GM19452 (cell line): ENCODE data around the gene FAM118A.
"Not testable (repeated sequence)": the region's sequence is repeated elsewhere in the genome, so short reads cannot be mapped to it uniquely, and the experiment has no call there.

ENCODE experiments used
- ATAC-seq: cut with Tn5 transposase; IDR thresholded peaks from one replicate; pipeline ENCODE4 v1.9.1; 2021; ENCODE audit not compliant: unreplicated experiment

Gene FAM118A

GRCh38 chr22:45328822-45329529 lies 19.2 kb downstream of the FAM118A start:
- no peak for ATAC-seq

GRCh38 chr22:45329530-45329936 lies 19.8 kb downstream of the FAM118A start:
- no peak for ATAC-seq

- no peak for ATAC-seq
Measured at GRCh38 chr22:45330548-45330947, 20.8 kb downstream of the FAM118A start.

- no peak for ATAC-seq
Measured at GRCh38 chr22:45331486-45331885, 21.8 kb downstream of the FAM118A start.

GRCh38 chr22:45332001-45332400 lies 22.3 kb downstream of the FAM118A start:
- no peak for ATAC-seq

GRCh38 chr22:45334068-45334467 lies 24.3 kb downstream of the FAM118A start:
- no peak for ATAC-seq

GRCh38 chr22:45334528-45334927 lies 24.8 kb downstream of the FAM118A start:
- ATAC-seq: no peak

GRCh38 chr22:45335021-45335818 lies 25.5 kb downstream of the FAM118A start:
- ATAC-seq: no peak

GRCh38 chr22:45335854-45336522 lies 26.3 kb downstream of the FAM118A start:
- ATAC-seq: no peak

GRCh38 chr22:45336971-45337431 lies 27.3 kb downstream of the FAM118A start:
- ATAC-seq: no peak

- no peak for ATAC-seq
Measured at GRCh38 chr22:45337536-45337935, 27.8 kb downstream of the FAM118A start.

- no peak for ATAC-seq
Measured at GRCh38 chr22:45338795-45339194, 29.1 kb downstream of the FAM118A start.

- no peak for ATAC-seq
Measured at GRCh38 chr22:45340323-45340722, 30.6 kb downstream of the FAM118A start.

GRCh38 chr22:45341498-45341897 lies 31.8 kb downstream of the FAM118A start:
- no peak for ATAC-seq

- no peak for ATAC-seq
Measured at GRCh38 chr22:45343143-45343542, 33.4 kb downstream of the FAM118A start.

- ATAC-seq: no peak
Measured at GRCh38 chr22:45344334-45344733, 34.6 kb downstream of the FAM118A start.

GRCh38 chr22:45349916-45350315 lies 40.2 kb downstream of the FAM118A start:
- no peak for ATAC-seq

GRCh38 chr22:45351956-45352355 lies 42.2 kb downstream of the FAM118A start:
- no peak for ATAC-seq

- ATAC-seq: not testable (repeated sequence)
Measured at GRCh38 chr22:45352757-45353156, 43.0 kb downstream of the FAM118A start.

GRCh38 chr22:45353786-45354185 lies 44.1 kb downstream of the FAM118A start:
- no peak for ATAC-seq

- no peak for ATAC-seq
Measured at GRCh38 chr22:45357490-45357889, 47.8 kb downstream of the FAM118A start.

GRCh38 chr22:45358127-45358526 lies 48.4 kb downstream of the FAM118A start:
- ATAC-seq: no peak
